Measurements from ENCODE around the gene SIPA1L2.

Gene SIPA1L2

GRCh38 chr1:232589111-232589811 is 40.7 kb downstream of the SIPA1L2 start:
- DNase-seq (ENCODE audit: extremely low spot score), result no peak
- no peak for TF ChIP-seq CTCF (IDR thresholded peaks at IDR 0.05; ENCODE audit: control extremely low read depth, extremely low read depth, low read depth, missing control alignments)
- POLR2A ChIA-PET, result no interaction called here
- CTCF ChIA-PET, result interaction anchor here (1.6 kb wide), 1 partner anchor 10 kb away, joined by 3 read pairs; no protein-coding TSS in a partner anchor

- CTCF ChIA-PET, result interaction anchor here (1.0 to 2.0 kb wide), 4 partner anchors 8 to 27 kb away, joined by 3 to 5 read pairs (median 4); no protein-coding TSS in a partner anchor
- DNase-seq (ENCODE audit: extremely low spot score), result no peak
- POLR2A ChIA-PET, result no interaction called here
- TF ChIP-seq CTCF (IDR thresholded peaks at IDR 0.05; ENCODE audit: control extremely low read depth, extremely low read depth, low read depth, missing control alignments), result no peak
Observed at GRCh38 chr1:232587141-232588008, 42.6 kb downstream of the SIPA1L2 start.

GRCh38 chr1:232586679-232587078 is 43.3 kb downstream of the SIPA1L2 start:
- DNase-seq (ENCODE audit: extremely low spot score), result no peak

GRCh38 chr1:232585486-232585885 is 44.4 kb downstream of the SIPA1L2 start:
- CTCF ChIA-PET, result interaction anchor here (1.4 to 2.0 kb wide), 3 partner anchors 8 to 29 kb away, joined by 4 to 5 read pairs (median 4); no protein-coding TSS in a partner anchor
- DNase-seq (ENCODE audit: extremely low spot score), result no peak
- TF ChIP-seq CTCF (IDR thresholded peaks at IDR 0.05; ENCODE audit: control extremely low read depth, extremely low read depth, low read depth, missing control alignments), result no peak
- POLR2A ChIA-PET, result no interaction called here

More at GRCh38 chr1:232586679-232587078, 43.3 kb downstream of the SIPA1L2 start:
- no peak for TF ChIP-seq CTCF (IDR thresholded peaks at IDR 0.05; ENCODE audit: control extremely low read depth, extremely low read depth, low read depth, missing control alignments)
- ChIA-PET POLR2A (no interaction called here), CTCF (interaction anchor here (1.0 to 2.0 kb wide), 5 partner anchors 9 to 30 kb away, joined by 3 to 5 read pairs (median 4); no protein-coding TSS in a partner anchor)

GRCh38 chr1:232581932-232582331 is 48.0 kb downstream of the SIPA1L2 start:
- POLR2A ChIA-PET, result no interaction called here
- no peak for TF ChIP-seq CTCF (IDR thresholded peaks at IDR 0.05; ENCODE audit: control extremely low read depth, extremely low read depth, low read depth, missing control alignments)
- DNase-seq (ENCODE audit: extremely low spot score), result no peak
- CTCF ChIA-PET, result interaction anchor here (1.8 kb wide), 1 partner anchor 14 kb away, joined by 7 read pairs; no protein-coding TSS in a partner anchor
